ENCODE measurements around the gene IQCE.

The IQCE gene

DNA sequence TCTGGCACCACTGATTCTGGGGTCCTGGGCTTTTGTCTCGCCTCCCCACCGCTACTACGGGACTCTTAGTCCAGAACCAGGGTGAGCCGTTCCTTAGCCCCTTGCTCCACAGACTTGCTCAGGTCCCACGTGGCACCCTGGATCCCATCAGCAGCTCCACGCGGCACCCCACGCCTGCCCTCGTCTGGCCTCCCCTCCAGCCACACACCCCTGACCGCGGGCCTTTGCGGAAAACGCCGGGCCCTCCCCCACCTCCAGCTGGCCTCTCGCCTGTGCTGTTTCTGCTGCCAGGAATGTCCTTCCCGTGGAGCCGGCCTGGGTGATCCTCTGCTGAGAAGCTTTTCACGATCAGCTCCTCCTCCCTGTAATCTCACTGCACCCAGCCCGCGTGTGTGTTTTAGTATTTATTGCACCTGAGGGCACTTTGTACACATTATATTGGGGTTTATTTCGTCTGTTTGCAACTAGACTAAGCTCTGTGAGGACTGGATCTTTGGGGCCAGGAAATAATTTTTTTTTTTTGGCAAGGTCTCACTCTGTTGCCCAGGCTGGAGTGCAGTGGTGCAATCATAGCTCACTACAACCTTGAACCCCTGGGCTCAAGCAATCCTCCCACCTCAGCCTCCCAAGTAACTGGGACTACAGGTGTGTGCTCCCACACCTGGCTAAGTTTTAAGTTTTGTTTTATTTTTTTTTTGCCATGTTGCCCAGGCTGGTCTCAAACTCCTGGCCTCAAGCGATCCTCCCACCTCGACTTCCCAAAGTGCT lies 62.5 kb downstream of the IQCE start:
- no peak overlapping the region for H3K18ac ChIP-seq (ENCODE audit: low read length)
- no peak overlapping the region for H3K27ac ChIP-seq (ENCODE audit: low read depth, low read length)
- no peaks in the 10 kb centered on the region for H3K36me3 ChIP-seq (ENCODE audit: control insufficient read depth in 1 of 2, insufficient read depth in 2 of 2, low read length in 2 of 2)
- no peak overlapping the region for H3K4ac ChIP-seq (ENCODE audit: low read depth, low read length)
- H4K12ac ChIP-seq (ENCODE audit: low read depth, low read length) = peak overlapping the region; percentile 71
- no CpG with 5 or more reads among the region's 23 CpGs for WGBS (ENCODE audit: extremely low coverage, insufficient coverage, insufficient read length)
- H3K14ac ChIP-seq (ENCODE audit: low read length) = peak overlapping the region; percentile 9
- peak overlapping the region; percentile 82 for H4K91ac ChIP-seq (ENCODE audit: low read depth, low read length)
- H3K9ac ChIP-seq (ENCODE audit: low read length) = no peak overlapping the region
- no peaks in the 10 kb centered on the region for H3K27me3 ChIP-seq (ENCODE audit: insufficient read depth, low read length)
- H2AFZ ChIP-seq (ENCODE audit: insufficient read depth, low read length, poor library complexity) = peak overlapping the region; percentile 38
- peak overlapping the region; percentile 48 for H2BK12ac ChIP-seq (ENCODE audit: low read length)
- no peak overlapping the region for H3K4me2 ChIP-seq (ENCODE audit: low read length)
- H3K4me1 ChIP-seq (ENCODE audit: control insufficient read depth in 1 of 2, insufficient read depth in 2 of 2, low read length in 2 of 2) = peaks cover 10 to 23% of the 10 kb centered on the region in 2 experiments
- DNase-seq = peak in 1 of 2 donors; percentile 14
- H3K79me2 ChIP-seq (ENCODE audit: control insufficient read depth, insufficient read depth, low read length, poor library complexity) = peaks cover 4% of the 10 kb centered on the region
- H3K4me3 ChIP-seq (ENCODE audit: low read depth, low read length) = no peak overlapping the region
- no peak overlapping the region for H2BK120ac ChIP-seq (ENCODE audit: insufficient read depth, low read length, poor library complexity)
- no peak overlapping the region for H3K23ac ChIP-seq (ENCODE audit: low read length)
- H3K9me3 ChIP-seq (ENCODE audit: insufficient read depth, low read depth, low read length) = no peaks in the 10 kb centered on the region
- peak overlapping the region; percentile 33 for H4K8ac ChIP-seq (ENCODE audit: low read depth, low read length)
- H3K79me1 ChIP-seq (ENCODE audit: low read length) = peaks cover 9% of the 10 kb centered on the region
- no peak overlapping the region for H2AK5ac ChIP-seq (ENCODE audit: low read length)
- H2BK5ac ChIP-seq (ENCODE audit: low read depth, low read length, poor library complexity) = no peak overlapping the region

GRCh38 chr7:2621948-2622640 lies 63.3 kb downstream of the IQCE start:
- no peaks in the 10 kb centered on the region for H3K27me3 ChIP-seq (ENCODE audit: insufficient read depth, low read length)
- no peak overlapping the region for H3K14ac ChIP-seq (ENCODE audit: low read length)

DNA sequence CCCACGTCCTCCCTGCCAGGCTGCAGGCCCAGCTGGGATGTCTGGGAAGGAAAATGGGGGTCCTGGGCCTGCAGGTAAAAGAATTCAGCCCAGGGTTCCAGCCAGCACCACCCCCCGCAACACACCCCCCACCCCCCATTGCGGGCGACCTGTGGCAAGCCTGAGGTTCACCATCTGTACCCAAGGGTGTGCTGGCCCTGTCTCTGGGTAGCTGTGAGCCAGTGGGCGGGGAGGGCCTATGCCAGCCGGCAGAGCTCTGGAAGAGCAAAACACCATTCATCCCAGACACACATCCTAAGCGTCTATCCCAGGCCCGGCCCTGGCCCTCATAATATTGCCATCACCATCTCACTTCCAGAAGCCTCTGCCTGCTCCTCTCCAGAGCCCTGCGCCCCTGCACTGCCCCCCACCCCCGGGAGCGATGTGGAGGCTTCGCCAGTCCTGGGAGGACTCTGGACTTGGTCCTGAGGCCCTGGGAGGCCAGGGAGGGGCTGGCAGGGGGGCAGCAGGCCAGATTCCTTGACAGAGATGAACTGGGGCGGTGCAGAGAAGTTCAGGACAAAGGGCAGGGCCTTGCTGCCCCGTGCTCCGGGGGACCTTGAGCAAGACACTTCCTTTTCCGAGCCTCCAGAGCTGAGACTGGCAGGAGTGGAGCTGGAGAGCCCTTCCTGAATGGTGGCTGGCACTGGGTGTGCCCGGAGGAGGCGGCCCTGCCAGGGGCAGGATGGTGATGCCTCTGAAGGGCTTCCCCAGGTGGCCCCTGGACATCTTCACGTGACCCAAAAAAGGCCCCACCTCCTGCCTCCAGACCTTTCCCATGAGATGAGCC lies 64.3 kb downstream of the IQCE start:
- H3K36me3 ChIP-seq (ENCODE audit: control insufficient read depth in 1 of 2, insufficient read depth in 2 of 2, low read length in 2 of 2) = no peaks in the 10 kb centered on the region
- peak overlapping the region; percentile 42 for H4K8ac ChIP-seq (ENCODE audit: low read depth, low read length)
- no peak overlapping the region for H3K23ac ChIP-seq (ENCODE audit: low read length)
- peaks cover 10 to 18% of the 10 kb centered on the region in 2 experiments for H3K4me1 ChIP-seq (ENCODE audit: control insufficient read depth in 1 of 2, insufficient read depth in 2 of 2, low read length in 2 of 2)
- no peak overlapping the region for H3K4me2 ChIP-seq (ENCODE audit: low read length)
- peak overlapping the region; percentile 48 for H2BK12ac ChIP-seq (ENCODE audit: low read length)
- no peaks in the 10 kb centered on the region for H3K27me3 ChIP-seq (ENCODE audit: insufficient read depth, low read length)
- peak overlapping the region; percentile 67 for H4K91ac ChIP-seq (ENCODE audit: low read depth, low read length)
- H3K27ac ChIP-seq (ENCODE audit: low read depth, low read length) = no peak overlapping the region
- H4K12ac ChIP-seq (ENCODE audit: low read depth, low read length) = no peak overlapping the region
- WGBS (ENCODE audit: extremely low coverage, insufficient coverage, insufficient read length) = no CpG with 5 or more reads among the region's 19 CpGs
- no peak overlapping the region for H3K9ac ChIP-seq (ENCODE audit: low read length)
- no peak overlapping the region for H3K18ac ChIP-seq (ENCODE audit: low read length)
- peaks cover 9% of the 10 kb centered on the region for H3K79me1 ChIP-seq (ENCODE audit: low read length)
- H2BK5ac ChIP-seq (ENCODE audit: low read depth, low read length, poor library complexity) = no peak overlapping the region
- peak overlapping the region; percentile 41 for H3K4ac ChIP-seq (ENCODE audit: low read depth, low read length)
- H2BK120ac ChIP-seq (ENCODE audit: insufficient read depth, low read length, poor library complexity) = peak overlapping the region; percentile 16
- peaks cover 3% of the 10 kb centered on the region for H3K9me3 ChIP-seq (ENCODE audit: insufficient read depth, low read depth, low read length)
- H3K79me2 ChIP-seq (ENCODE audit: control insufficient read depth, insufficient read depth, low read length, poor library complexity) = peaks cover 4% of the 10 kb centered on the region
- no peak overlapping the region for H3K14ac ChIP-seq (ENCODE audit: low read length)
- H3K4me3 ChIP-seq (ENCODE audit: low read depth, low read length) = no peak overlapping the region
- H2AK5ac ChIP-seq (ENCODE audit: low read length) = no peak overlapping the region
- no peak for DNase-seq
- no peak overlapping the region for H2AFZ ChIP-seq (ENCODE audit: insufficient read depth, low read length, poor library complexity)

More at GRCh38 chr7:2621948-2622640, 63.3 kb downstream of the IQCE start:
- Histone ChIP-seq H4K91ac (ENCODE audit: low read depth, low read length) (peak overlapping the region; percentile 82), H2BK5ac (ENCODE audit: low read depth, low read length, poor library complexity) (no peak overlapping the region), H3K23ac (ENCODE audit: low read length) (no peak overlapping the region), H3K18ac (ENCODE audit: low read length) (no peak overlapping the region), H2BK12ac (ENCODE audit: low read length) (peak overlapping the region; percentile 48), H3K9ac (ENCODE audit: low read length) (no peak overlapping the region), H3K79me2 (ENCODE audit: control insufficient read depth, insufficient read depth, low read length, poor library complexity) (peaks cover 4% of the 10 kb centered on the region), H3K4me3 (ENCODE audit: low read depth, low read length) (no peak overlapping the region), H2BK120ac (ENCODE audit: insufficient read depth, low read length, poor library complexity) (peak overlapping the region; percentile 0), H3K27ac (ENCODE audit: low read depth, low read length) (no peak overlapping the region), H2AFZ (ENCODE audit: insufficient read depth, low read length, poor library complexity) (peak overlapping the region; percentile 58), H2AK5ac (ENCODE audit: low read length) (no peak overlapping the region), H3K4me2 (ENCODE audit: low read length) (no peak overlapping the region), H4K8ac (ENCODE audit: low read depth, low read length) (peak overlapping the region; percentile 56), H4K12ac (ENCODE audit: low read depth, low read length) (peak overlapping the region; percentile 24), H3K9me3 (ENCODE audit: insufficient read depth, low read depth, low read length) (peaks cover 3% of the 10 kb centered on the region), H3K4ac (ENCODE audit: low read depth, low read length) (no peak overlapping the region), H3K79me1 (ENCODE audit: low read length) (peaks cover 9% of the 10 kb centered on the region), H3K4me1 (ENCODE audit: control insufficient read depth in 1 of 2, insufficient read depth in 2 of 2, low read length in 2 of 2) (peaks cover 10 to 22% of the 10 kb centered on the region in 2 experiments), H3K36me3 (ENCODE audit: control insufficient read depth in 1 of 2, insufficient read depth in 2 of 2, low read length in 2 of 2) (no peaks in the 10 kb centered on the region)
- no CpG with 5 or more reads among the region's 12 CpGs for WGBS (ENCODE audit: extremely low coverage, insufficient coverage, insufficient read length)
- DNase-seq = no peak

DNA sequence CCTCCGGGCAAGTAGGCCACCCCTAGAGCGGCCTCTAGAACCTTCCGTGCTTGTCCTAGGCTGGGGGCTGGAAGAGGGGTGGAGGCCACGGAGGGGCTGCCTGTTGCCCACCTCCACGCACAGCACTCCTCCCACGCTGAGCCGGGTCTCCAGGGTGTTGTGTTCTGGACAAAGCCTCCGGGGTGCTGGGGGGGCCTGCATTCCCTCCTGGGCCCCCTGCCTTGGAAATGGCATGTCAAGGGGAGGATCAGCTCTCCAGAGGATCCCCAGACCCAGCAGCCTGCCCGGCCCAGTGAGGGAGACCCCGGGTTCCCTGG lies 64.9 kb downstream of the IQCE start:
- WGBS (ENCODE audit: extremely low coverage, insufficient coverage, insufficient read length) = no CpG with 5 or more reads among the region's 10 CpGs

More for the DNA sequence above, 64.9 kb downstream of the IQCE start:
- Histone ChIP-seq H4K8ac (ENCODE audit: low read depth, low read length) (no peak overlapping the region), H3K4me3 (ENCODE audit: low read depth, low read length) (no peak overlapping the region), H4K12ac (ENCODE audit: low read depth, low read length) (no peak overlapping the region), H3K27ac (ENCODE audit: low read depth, low read length) (no peak overlapping the region), H2BK5ac (ENCODE audit: low read depth, low read length, poor library complexity) (no peak overlapping the region), H3K4me2 (ENCODE audit: low read length) (no peak overlapping the region), H3K9ac (ENCODE audit: low read length) (no peak overlapping the region), H2BK120ac (ENCODE audit: insufficient read depth, low read length, poor library complexity) (no peak overlapping the region), H3K79me1 (ENCODE audit: low read length) (peaks cover 9% of the 10 kb centered on the region), H3K4ac (ENCODE audit: low read depth, low read length) (no peak overlapping the region), H3K18ac (ENCODE audit: low read length) (no peak overlapping the region), H3K36me3 (ENCODE audit: control insufficient read depth in 1 of 2, insufficient read depth in 2 of 2, low read length in 2 of 2) (no peaks in the 10 kb centered on the region), H4K91ac (ENCODE audit: low read depth, low read length) (peak overlapping the region; percentile 8), H3K14ac (ENCODE audit: low read length) (no peak overlapping the region), H3K79me2 (ENCODE audit: control insufficient read depth, insufficient read depth, low read length, poor library complexity) (peaks cover 4% of the 10 kb centered on the region), H2BK12ac (ENCODE audit: low read length) (no peak overlapping the region), H3K27me3 (ENCODE audit: insufficient read depth, low read length) (no peaks in the 10 kb centered on the region), H3K9me3 (ENCODE audit: insufficient read depth, low read depth, low read length) (peaks cover 3% of the 10 kb centered on the region), H2AFZ (ENCODE audit: insufficient read depth, low read length, poor library complexity) (no peak overlapping the region), H3K23ac (ENCODE audit: low read length) (no peak overlapping the region), H3K4me1 (ENCODE audit: control insufficient read depth in 1 of 2, insufficient read depth in 2 of 2, low read length in 2 of 2) (peaks cover 10 to 18% of the 10 kb centered on the region in 2 experiments), H2AK5ac (ENCODE audit: low read length) (peak overlapping the region; percentile 47)
- no peak for DNase-seq
